C4-2B (cell line): Measurements from ENCODE around the gene TATDN3.

Source experiments
- CTCF ChIP-seq: fragments of 450-650 bp; conservative IDR thresholded peaks from 2 replicates; pipeline ENCODE4 v1.5.1; 2017; ENCODE audit warnings: mild to moderate bottlenecking
- ZFX ChIP-seq: fragments of 450-650 bp; IDR thresholded peaks from 2 replicates; pipeline ENCODE4 v1.6.1; 2017

GRCh38 chr1:212816567-212817278 lies 25.0 kb downstream of the TATDN3 start:
- TF ChIP-seq CTCF (no peak), ZFX (no peak)
